Esophagus muscularis mucosa (tissue), 3 donors: ENCODE measurements around the gene MYO1E.

Experiments
- CTCF ChIP-seq, 3 experiments: fragments of 200-600 bp in 2 of 3; fragments of 450-650 bp in 1 of 3; sonication (generic) in 2 of 3; IDR thresholded peaks; one replicate each; pipeline ENCODE4 v1.5.1; 2017 to 2019; ENCODE audit warnings: antibody characterized with exemption in 3 of 3, mild to moderate bottlenecking in 2 of 3, moderate library complexity in 1 of 3
- POLR2A ChIP-seq: fragments of 450-650 bp; IDR thresholded peaks from one replicate; pipeline ENCODE4 v1.6.1; 2017; ENCODE audit warnings: antibody characterized with exemption, moderate library complexity, mild to moderate bottlenecking, low read depth

- TF ChIP-seq POLR2A: no peak
- TF ChIP-seq CTCF (IDR thresholded peaks at IDR 0.05): no peak
Observed at GRCh38 chr15:59169251-59169708, 203.4 kb downstream of the MYO1E start.
